ENCODE data around the gene SH2D1B.
"Not testable (repeated sequence)": the region's sequence is repeated elsewhere in the genome, so short reads cannot be mapped to it uniquely, and the experiment has no call there.

The SH2D1B gene

GRCh38 chr1:162422662-162423375, 10.9 kb upstream of the SH2D1B start:
- no peak for DNase-seq (ENCODE audit: extremely low read depth, low read depth)
- TF ChIP-seq, protein P1, sequence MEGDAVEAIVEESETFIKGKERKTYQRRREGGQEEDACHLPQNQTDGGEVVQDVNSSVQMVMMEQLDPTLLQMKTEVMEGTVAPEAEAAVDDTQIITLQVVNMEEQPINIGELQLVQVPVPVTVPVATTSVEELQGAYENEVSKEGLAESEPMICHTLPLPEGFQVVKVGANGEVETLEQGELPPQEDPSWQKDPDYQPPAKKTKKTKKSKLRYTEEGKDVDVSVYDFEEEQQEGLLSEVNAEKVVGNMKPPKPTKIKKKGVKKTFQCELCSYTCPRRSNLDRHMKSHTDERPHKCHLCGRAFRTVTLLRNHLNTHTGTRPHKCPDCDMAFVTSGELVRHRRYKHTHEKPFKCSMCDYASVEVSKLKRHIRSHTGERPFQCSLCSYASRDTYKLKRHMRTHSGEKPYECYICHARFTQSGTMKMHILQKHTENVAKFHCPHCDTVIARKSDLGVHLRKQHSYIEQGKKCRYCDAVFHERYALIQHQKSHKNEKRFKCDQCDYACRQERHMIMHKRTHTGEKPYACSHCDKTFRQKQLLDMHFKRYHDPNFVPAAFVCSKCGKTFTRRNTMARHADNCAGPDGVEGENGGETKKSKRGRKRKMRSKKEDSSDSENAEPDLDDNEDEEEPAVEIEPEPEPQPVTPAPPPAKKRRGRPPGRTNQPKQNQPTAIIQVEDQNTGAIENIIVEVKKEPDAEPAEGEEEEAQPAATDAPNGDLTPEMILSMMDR (IDR thresholded peaks at IDR 0.05; ENCODE audit: low read depth, low read length): no peak

- no peak for DNase-seq (ENCODE audit: extremely low read depth, low read depth)
- TF ChIP-seq, protein P1 (IDR thresholded peaks at IDR 0.05; ENCODE audit: low read depth, low read length): no peak
Observed at GRCh38 chr1:162421258-162422164, 9.6 kb upstream of the SH2D1B start.

DNA sequence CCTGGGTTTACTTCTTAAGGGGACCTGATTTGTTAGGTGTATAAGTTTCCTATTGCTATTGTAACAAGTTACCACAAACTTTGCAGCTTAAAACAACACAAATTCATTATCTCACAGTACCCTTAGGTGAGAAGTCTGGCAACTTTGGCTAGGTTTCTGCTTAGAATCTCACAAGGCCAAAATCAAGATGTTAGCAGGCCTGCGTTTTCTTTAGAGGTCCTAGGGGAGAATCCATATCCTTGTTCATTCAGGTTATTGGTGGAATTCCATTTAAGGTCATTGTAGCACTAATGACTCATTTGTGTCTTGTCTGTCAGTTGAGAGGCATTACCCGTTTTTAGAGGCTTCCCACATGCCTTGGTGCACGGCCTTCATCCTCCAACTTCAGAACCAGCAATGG, 8.2 kb upstream of the SH2D1B start:
- TF ChIP-seq, protein P1 (IDR thresholded peaks at IDR 0.05; ENCODE audit: low read depth, low read length): no peak
- no peak for DNase-seq (ENCODE audit: extremely low read depth, low read depth)

DNA sequence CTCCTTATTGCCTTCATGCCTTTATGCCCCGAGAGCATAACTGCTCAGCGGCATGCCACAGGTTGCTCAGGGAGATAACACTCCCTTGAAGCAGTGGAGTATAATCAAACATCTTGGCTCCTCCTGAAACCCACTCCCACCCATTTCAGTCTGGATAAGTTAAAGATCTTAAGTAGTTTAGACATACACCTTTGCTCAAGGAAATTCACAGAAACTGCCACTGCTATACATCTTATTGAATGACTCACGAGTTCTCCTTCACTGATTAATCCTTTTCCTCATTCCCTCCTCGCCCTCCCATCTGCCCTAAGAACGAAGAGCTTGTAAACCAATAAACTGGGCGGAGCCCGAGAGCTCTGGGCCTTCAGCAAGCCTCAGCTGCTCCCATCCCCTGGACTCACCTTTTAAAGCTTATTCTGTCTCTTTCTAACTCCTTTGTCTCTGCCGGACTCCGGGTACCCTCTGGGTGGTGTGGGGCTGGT, 7.6 kb upstream of the SH2D1B start:
- DNase-seq (ENCODE audit: extremely low read depth, low read depth): not testable (repeated sequence)

- not testable (repeated sequence) for DNase-seq (ENCODE audit: extremely low read depth, low read depth)
Observed at GRCh38 chr1:162418584-162418983, 6.6 kb upstream of the SH2D1B start.

GRCh38 chr1:162417650-162418049, 5.7 kb upstream of the SH2D1B start:
- TF ChIP-seq, protein P1 (IDR thresholded peaks at IDR 0.05; ENCODE audit: low read depth, low read length): no peak
- no peak for DNase-seq (ENCODE audit: extremely low read depth, low read depth)

DNA sequence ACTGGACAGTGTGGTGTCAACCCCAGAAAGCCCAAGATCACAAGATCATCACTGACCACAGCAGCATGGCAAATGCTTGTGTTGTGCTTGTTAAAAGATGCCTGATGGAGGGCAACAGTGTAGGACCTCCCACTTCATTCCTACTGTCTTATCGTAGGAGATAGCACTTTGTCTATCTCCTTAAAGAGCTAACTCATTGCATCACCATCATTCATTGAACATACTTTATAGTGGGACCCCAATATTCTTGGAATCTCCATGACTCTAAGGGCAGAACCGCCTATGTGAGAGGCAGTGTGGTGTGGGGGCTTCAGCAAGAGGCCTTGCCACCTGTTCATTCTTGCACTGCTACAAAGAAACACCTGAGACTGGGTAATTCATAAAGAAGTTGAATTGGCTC, 5.0 kb upstream of the SH2D1B start:
- no peak for DNase-seq (ENCODE audit: extremely low read depth, low read depth)
- TF ChIP-seq, protein P1 (IDR thresholded peaks at IDR 0.05; ENCODE audit: low read depth, low read length): no peak

DNA sequence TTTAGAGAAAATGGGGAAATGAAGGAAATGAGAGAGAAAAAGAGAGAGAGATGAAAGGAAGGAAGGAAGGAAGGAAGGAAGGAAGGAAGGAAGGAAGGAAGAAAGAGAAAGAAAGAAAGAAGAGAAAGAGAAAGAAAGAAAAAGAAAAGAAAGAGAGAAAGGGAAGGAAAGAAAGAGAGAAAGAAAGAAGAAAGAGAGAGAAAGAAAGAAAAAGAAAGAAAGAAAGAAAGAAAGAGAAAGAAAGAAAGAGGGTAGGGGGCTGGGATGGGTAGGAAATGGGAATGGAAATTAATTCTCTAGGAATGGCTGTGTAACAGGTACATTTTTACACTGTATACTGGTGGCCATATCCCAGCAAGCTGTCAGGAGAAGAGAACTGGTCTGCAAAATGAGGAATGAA, 4.3 kb upstream of the SH2D1B start:
- DNase-seq (ENCODE audit: extremely low read depth, low read depth): no peak
- TF ChIP-seq, protein P1 (IDR thresholded peaks at IDR 0.05; ENCODE audit: low read depth, low read length): no peak

Measured in AG09319 (cell line).